Activated gamma-delta T cell treated with Interleukin-2 at 50 U/mL for 16 hours (primary cell): ENCODE data around the gene SYCN.

Experiments
- DNase-seq: peaks from one replicate; pipeline ENCODE4 v3.0.0-alpha.2; 2020

Gene SYCN

DNA sequence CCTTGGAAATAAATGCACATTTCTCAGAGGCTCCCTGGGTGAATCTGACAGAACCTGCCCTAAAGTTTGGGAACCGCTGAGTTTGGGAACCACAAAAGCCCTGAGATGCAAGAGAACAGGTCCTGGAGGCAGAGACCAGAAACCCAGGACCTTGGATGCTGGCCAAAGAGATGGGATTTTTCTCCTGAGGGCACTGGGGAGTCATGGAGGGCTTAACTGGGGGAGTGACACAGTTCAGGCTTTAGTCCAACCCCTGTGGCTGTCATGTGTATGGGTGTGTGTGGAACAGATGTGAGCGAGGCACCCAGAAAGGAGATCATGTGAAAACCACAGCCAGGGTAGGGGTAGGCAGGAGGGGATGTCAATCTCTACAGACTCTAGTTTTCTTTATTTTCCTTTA is 11.2 kb downstream of the SYCN start:
- no peak for DNase-seq

DNA sequence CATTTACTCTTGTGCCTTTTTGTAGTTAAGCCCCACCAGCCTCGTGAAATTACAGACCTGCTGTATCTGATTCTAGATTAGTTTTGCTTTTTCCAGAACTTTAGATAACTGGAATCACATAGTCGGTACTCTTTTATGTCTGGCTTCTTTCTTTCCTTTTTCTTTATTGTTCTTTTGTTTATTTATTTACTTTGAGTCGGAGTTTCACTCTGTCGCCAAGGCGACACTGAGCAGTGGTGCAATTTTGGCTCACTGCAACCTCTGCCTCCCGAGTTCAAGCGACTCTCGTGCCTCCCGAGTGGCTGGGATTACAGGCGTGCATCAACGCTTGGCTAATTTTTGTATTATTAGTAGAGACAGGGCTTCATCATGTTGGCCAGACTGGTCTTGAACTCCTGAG is 13.3 kb downstream of the SYCN start:
- DNase-seq, result no peak

DNA sequence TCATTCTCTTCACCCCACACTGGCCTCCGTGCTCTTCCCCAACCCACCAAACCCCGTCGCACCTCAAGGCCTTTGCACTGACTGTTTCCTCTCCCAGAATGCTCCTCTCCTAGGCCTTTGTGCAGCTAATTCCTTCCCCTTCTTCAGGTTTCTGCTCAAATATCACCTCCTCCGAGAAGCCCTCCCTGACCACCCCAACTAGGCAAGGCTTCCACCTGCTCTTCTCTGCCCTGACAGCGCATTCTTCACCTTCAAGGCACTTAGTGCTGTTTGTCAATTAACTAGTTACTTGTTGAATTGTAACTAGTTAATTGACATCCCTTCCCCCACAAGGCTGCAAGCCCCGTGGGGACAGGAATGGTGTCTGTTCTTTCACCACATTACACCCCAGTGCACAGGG is 15.1 kb downstream of the SYCN start:
- no peak for DNase-seq

DNA sequence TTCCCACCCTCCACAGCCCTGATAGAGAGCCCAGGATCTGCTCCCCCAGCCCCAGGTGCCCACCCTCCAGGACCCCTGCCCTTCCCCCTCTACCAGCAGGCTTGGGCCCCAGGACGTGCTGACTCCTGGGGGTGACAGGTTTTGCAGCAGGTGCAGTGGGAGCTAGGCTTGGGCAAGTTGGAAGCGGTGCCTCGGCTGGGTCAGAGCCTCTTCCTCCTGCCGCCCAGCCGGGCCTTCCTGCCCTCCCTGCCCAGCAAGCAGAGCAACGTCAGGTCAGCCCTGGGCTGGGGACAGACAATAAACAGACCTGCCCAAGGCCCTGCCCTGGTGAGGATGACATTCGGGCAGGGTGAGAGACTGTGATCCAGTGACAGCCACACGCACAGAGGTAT is 16.5 kb downstream of the SYCN start:
- DNase-seq, result no peak

DNA sequence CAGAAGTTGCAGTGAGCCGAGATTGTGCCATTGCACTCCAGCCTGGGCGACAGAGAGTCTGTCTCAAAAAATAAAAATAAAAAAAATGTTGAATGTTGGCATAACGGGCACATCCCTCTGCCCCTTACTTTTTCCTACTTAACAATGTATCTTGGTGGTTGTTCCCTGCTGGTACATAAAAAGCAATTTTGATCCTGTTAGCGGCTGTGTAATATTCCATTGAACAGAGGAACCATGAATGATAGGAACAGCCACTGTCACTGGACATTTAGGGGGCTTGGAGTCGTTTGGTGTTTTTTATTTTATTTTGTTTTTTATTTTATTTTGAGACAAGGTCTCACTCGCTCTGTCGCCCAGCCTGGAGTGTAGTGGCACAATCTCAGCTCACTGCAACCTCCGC is 17.7 kb downstream of the SYCN start:
- no peak for DNase-seq

DNA sequence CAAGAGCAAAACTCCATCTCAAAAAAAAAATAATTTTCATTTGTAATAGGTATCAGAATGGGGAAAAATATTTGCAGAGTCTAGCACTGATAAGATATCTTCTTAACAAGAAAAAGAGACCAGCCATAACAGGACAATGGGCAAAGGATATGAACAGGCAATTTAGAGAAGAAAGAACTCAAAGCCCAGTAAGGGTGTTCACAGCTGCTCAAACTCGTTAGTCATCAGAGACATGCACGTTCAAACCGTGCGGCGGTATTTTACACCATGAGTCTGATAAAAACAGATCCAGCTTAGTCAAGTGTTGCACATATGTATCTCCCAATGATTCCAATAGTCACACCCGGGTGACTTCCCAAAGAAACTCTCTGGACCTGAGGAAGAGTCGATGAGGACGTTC is 21.0 kb downstream of the SYCN start:
- no peak for DNase-seq

DNA sequence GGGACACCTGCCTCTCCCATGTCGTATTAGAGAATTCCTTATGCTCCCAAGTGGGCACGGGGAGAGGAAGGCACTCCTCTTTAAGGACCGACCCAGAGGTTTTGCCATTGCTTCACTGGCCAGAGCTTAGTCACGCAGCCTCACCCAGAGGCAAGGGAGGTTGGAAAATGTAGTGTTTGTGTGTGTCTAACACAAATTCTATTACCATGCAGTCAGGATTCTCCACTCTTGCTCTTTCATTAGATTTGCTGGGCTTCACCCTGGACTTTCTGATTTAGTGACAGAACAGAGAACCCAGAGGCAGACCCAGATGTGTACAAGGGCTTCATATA is 21.9 kb downstream of the SYCN start:
- DNase-seq, result no peak

DNA sequence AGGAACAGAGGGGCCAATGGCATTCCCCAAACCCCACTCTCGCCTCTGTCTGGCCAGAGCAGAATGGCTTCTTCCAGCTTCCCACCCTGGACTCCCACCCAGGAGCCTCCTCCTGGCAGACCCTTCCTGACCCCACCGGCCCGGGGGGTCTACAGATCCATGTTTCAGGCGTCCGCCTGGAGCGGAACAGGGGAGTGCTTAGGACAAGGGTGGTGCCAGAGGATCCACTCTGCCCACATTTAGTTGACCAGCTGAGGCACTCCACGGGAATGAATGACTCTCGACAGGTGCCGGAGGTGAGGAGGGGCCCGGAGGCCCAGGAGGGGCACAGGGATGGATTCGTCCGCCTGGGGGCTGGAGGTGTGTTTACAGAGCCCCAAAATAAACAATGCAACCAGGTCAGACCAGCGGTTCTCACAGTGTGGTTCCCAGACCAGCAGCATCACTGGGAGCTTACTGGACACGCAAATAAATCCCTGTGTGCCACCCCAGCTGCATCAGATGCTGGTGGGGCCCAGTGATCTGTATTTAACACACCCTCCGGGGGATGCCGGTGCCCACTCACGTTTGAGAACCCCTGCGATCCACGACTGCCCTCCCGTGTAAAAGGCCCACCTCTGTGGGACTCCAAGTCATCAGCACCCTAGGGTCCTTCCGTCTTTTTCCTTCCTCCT is 22.4 kb downstream of the SYCN start:
- DNase-seq, result no peak

DNA sequence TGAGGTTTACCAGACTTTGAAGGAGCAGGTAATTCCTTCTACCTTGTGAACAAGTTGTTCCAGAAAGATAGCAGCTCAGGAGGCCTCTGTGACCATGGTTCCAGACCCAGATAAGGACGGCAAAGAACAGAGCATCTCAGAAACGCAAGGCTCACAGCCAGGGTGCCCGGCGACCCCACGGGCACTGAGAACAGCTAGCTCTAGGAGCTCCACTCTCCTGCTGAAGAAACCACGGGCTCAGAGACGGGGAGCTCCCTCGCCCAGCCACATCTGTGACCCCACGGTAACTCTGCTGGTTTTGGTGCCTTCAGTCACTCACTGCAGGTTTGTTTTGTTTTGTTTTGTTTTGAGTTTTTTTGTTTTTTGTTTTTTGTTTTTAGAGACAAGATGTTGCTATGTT is 23.3 kb downstream of the SYCN start:
- no peak for DNase-seq

DNA sequence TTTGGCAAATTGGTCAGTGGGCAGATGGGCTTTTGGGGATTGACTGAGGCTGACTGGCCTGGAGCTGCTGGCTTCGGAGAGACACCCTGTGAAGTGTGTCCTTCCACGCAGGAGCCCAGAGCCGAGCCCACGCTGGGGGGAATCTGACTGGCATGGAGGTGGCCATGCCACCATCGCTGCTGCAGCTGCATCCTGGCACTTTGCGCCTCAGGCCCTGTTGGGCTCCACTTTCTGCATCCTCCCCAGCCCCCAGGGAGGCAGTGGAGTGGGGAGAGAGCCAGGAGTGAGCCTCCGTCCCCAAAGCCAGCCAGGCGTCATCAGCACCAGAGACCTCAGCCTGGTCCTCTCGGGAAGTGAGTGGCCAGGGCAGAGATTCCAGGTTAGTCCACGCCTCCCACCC is 24.3 kb downstream of the SYCN start:
- DNase-seq, result no peak

DNA sequence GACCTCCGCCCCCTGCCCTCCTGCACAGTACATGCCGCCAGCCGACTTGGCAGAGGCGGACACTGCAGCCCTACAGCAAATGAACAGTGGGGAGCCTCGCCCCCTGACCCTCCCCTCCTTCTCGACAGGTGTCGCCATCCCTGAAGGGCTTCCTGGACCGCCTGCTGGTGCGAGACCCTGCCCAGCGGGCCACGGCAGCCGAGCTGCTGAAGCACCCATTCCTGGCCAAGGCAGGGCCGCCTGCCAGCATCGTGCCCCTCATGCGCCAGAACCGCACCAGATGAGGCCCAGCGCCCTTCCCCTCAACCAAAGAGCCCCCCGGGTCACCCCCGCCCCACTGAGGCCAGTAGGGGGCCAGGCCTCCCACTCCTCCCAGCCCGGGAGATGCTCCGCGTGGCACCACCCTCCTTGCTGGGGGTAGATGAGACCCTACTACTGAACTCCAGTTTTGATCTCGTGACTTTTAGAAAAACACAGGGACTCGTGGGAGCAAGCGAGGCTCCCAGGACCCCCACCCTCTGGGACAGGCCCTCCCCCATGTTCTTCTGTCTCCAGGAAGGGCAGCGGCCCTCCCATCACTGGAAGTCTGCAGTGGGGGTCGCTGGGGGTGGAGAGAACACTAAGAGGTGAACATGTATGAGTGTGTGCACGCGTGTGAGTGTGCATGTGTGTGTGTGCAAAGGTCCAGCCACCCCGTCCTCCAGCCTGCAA is 25.6 kb downstream of the SYCN start:
- no peak for DNase-seq

DNA sequence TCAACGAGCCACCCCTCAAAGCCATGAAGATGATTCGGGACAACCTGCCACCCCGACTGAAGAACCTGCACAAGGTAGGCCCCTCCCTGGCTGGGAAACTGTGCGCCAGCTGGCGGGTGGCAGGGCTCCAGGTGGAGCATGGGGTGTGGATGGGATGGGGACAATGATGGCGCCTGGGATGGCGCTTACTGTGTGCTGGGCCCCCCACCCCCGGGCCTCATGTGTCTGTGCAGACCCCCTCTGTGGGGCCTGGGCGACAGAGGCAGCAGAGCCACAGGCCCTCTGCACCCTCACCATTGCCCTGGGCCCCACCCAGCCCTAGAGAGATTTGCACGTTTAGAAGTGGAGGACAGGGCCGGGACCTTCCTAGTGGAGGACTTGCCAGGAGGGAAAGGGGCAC is 26.3 kb downstream of the SYCN start:
- no peak for DNase-seq

DNA sequence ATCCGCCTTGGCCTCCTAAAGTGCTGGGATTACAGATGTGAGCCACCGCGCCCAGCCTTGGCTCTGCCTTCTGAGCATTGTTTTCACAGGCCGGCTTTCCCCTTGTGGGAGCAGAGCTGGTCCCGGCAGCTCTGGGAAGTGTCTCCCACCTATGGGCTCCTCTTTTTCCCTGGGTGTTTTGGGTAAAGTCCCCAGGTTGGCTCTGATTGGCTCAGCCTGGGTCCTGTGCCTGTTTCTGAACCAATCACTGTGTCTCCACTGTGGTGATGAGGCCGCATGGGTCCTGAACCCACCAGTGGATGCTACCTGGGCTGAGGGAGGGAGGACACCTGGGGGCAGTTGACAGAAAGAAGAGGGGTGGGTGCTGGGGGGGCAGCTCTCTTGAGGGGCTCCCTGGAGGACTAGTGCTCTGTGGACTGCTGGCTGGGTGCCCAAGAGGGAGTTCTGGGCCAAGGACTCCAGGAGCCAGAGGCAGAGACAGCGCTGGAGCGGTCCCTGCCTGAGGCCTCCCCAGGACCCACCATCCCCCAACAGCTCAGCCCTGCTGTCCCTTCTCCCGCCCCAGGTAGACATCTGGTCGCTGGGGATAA is 26.9 kb downstream of the SYCN start:
- no peak for DNase-seq

DNA sequence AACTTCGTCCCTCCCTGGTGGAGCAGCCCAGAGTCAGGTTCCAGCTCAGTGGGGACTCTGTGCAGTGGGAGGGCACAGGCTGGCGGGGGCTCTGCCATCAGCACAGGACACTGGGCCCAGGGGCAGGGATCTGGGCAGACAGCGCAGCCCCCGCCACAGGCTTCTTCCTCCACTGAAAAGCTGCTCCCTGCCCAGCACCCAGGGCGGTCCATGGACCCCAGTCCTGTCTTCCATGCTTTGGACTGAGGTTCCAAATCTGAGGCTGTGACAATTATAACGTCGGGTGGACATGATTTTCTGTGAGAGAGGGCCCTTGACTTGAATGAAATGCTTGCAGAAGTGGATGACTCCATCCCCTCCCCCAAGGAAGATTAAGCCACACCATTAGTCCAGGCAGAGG is 28.5 kb downstream of the SYCN start:
- no peak for DNase-seq

DNA sequence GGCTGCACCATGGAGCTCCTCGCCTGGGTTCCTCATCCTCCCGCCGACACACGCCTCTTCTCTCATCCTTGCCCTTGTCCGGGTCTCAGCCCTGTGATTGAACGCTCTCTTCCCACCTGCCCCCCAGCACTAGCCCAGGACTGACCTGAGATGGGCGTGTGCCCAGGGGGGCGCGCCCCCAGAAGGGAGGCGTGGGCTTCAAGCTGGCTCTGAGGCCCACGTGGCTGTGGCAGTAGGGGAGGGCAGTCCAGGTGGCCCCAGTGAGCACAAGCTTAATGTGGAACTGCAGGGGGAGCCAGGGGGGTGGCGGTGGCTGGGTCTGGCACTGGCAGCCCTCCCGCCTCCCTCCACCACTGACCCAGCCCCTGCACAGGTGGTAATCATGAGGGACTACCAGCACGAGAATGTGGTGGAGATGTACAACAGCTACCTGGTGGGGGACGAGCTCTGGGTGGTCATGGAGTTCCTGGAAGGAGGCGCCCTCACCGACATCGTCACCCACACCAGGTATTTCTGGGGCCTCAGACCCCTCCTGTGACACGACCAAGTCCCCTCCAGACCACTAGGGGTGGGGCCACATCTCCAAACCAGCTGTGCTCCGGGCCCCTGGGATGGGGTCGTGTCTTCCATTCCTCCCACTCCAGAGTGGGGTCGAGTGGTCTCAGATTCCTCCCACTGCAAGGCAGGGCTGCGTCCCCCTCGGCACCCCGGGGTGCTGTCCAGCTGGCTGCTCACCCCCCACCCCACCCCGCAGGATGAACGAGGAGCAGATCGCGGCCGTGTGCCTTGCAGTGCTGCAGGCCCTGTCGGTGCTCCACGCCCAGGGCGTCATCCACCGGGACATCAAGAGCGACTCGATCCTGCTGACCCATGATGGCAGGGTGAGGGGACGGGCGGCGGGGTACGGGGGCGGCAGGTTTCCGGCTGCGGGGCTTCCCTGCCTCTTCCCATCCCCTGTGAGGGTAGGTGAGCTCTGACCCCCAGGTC is 29.2 kb downstream of the SYCN start:
- no peak for DNase-seq

DNA sequence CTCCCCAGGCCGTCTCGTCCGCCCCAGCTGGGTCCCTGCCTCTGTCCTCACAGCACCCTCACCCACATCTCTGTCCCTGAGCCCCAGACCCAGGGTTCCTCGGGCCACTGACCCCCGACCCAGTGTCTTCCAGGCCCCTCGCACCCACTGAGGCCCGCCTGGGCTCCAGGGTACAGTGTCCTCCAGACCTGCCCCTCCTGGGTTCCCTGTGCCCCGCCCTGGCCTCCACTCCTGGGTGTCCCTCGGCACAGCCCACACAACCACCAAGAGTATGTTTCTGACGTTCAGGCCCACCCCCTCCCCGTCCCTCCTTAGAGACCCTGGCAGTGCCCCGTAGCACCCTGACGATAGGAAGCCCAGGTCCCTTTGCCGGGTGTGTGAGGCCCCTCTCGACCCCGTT is 29.9 kb downstream of the SYCN start:
- DNase-seq, result no peak

DNA sequence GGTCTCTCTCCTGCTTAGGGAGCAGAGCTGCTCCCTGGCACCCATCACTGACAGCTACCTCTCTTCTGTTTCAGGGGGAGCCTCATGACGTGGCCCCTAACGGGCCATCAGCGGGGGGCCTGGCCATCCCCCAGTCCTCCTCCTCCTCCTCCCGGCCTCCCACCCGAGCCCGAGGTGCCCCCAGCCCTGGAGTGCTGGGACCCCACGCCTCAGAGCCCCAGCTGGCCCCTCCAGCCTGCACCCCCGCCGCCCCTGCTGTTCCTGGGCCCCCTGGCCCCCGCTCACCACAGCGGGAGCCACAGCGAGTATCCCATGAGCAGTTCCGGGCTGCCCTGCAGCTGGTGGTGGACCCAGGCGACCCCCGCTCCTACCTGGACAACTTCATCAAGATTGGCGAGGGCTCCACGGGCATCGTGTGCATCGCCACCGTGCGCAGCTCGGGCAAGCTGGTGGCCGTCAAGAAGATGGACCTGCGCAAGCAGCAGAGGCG is 30.5 kb downstream of the SYCN start:
- DNase-seq, result no peak

DNA sequence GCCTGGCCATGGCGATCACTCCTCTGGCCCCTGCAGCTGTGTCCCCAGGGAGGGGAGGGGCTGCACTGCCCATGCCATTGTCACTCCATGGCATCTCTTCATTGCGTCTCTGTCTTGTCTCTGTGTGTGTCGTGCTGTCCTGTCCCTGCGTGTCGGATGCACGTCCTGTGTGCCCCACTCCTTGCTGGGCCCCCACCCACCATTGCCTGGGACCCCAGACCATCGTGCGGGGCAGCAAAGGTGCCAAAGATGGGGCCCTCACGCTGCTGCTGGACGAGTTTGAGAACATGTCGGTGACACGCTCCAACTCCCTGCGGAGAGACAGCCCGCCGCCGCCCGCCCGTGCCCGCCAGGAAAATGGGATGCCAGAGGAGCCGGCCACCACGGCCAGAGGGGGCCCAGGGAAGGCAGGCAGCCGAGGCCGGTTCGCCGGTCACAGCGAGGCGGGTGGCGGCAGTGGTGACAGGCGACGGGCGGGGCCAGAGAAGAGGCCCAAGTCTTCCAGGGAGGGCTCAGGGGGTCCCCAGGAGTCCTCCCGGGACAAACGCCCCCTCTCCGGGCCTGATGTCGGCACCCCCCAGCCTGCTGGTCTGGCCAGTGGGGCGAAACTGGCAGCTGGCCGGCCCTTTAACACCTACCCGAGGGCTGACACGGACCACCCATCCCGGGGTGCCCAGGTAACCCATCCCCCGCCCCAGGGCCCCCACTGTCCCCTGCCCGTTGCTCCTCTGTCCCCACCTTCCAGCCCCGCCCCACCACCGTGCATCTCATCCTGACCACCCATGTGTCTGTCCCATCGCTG is 31.2 kb downstream of the SYCN start:
- no peak for DNase-seq

DNA sequence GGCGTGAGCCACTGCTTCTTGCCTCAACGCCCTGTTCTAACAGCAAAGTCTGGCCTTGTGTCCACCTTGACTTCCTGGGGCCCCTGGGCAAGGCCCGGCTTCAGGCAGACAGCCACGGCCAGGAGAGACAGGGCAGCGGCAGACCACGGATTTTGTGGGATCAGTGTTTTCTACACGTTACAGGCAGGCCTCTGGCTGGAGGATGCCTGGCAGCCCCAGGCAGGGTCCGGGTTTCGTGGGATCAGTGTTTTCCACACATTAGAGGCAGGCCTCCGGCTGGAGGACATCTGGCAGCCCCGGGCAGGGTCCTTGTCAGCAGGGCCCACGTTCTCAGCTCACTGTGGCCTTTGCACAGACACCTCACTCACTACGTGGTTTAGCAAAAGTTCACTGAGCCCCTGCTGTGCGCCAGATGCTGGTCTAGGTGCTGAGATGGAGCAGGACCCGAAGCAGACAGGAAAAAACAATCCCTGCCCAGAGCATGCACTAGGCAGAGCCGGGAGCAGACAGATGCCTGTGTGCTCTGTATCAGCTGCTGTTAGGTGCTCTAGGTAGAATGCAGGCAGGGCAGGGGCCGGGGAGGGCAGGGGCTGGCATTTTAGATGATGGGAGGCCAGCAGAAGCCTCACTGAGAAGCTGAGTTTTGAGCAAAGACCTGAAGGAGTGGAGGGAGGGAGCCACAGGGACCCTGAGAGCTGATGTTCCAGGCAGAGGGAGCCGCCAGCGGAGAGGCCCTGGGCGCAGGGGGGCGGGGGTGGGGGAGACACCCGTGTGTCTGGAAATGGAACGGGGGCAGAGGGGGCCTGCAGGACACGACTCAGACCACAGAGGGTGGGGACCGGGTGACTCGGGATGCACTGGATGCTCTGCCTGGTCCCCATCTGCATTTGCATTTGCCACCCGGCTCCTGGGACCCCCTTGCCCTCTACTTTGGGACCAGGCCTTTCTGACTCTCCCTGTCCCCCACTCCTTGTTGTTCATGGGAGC is 32.3 kb downstream of the SYCN start:
- no peak for DNase-seq

DNA sequence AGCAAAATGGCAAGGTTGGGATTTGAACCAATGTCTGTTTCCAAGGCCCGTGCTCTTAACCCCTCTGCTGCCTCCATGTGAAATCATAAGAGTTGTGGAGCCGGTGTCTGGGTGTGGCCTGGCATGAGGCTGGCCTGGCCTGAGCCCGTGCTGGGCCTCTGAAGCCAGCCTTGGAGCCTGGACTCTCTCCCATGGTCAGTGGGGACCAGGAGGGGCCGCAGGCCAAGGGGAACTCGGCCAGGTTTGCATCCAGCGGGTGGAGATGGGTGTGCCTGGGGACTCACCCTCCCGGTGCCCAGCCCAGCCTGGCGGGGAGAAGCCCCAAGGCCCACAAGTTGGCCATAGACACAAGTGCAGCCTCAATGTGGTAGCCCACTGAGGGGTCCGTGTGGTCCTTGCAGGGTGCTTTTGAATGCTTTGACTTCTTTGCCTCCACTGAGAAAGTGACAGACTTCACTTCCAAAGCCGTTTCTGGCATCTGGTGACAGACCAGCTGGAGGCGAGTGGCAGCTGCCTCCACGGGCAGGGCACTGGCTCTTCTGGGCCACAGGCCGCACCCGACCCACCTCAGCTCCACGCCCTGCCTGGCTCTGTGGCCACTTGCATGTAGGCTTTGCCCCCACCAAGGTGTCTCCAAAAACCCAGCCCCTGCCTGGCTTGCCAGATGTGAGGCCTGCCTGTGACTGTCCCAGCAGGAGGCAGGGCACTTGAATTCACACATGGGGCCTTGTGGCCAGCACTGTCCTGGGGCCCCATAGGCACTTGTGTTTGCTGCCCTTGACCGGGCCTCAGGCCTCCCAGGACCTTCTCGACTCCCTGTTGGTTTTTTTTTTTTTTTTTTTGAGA is 33.5 kb downstream of the SYCN start:
- DNase-seq, result no peak
